Vagina (tissue), 2 donors: ENCODE data around the gene NIPA2.

Experiments used
- CTCF ChIP-seq, 3 experiments: fragments of 450-650 bp in 2 of 3; fragments of 200-600 bp in 1 of 3; sonication (generic) in 1 of 3; IDR thresholded peaks; one replicate each; pipeline ENCODE4 v1.5.1; 2017 to 2019; ENCODE audit warnings: antibody characterized with exemption in 3 of 3, mild to moderate bottlenecking in 2 of 3, moderate library complexity in 2 of 3
- POLR2A ChIP-seq, 2 donors: fragments of 450-650 bp; IDR thresholded peaks; one replicate each; pipeline ENCODE4 v1.6.1; 2017; ENCODE audit warnings: antibody characterized with exemption in 2 of 2, mild to moderate bottlenecking in 2 of 2, moderate library complexity in 2 of 2
- POLR2AphosphoS5 ChIP-seq, 2 donors: sonication (generic); formaldehyde crosslinking; IDR thresholded peaks; one replicate each; pipeline ENCODE4 v1.9.0; 2017; ENCODE audit warnings: antibody characterized with exemption in 2 of 2, mild to moderate bottlenecking in 2 of 2, low read depth in 1 of 2; ENCODE audit not compliant: insufficient read depth in 1 of 2

DNA sequence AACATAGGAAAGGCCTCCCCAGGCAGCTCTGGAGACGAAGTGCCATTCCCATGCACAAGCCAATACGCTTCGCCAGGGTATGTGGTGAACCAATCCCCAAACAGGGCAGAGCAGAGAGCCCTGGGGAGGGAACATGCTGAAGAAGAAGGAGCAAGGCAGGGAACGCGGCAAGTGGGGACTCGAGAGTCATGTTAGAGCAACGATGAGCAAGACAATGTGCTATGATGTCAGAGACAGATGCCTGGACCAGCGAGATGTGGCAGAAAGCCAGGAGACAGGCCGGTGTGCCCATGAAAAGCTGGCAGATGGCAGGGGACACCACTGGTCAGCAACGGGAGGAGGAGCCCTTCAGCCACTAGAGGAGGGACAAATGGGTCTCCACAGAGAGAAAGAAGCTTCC, 39.6 kb downstream of the NIPA2 start:
- no peak for TF ChIP-seq CTCF (IDR thresholded peaks at IDR 0.05)
- TF ChIP-seq POLR2A (IDR thresholded peaks at IDR 0.05) = no peak
- TF ChIP-seq POLR2AphosphoS5 (IDR thresholded peaks at IDR 0.05; ENCODE audit: insufficient read depth in 1 of 2, low read depth in 1 of 2) = no peak
